C4-2B (cell line): ENCODE measurements around the gene SMIM23.

ENCODE experiments used
- H3K27ac ChIP-seq: fragments of 450-650 bp; 2 replicates; pipeline ENCODE4 v1.5.1; 2017
- CTCF ChIP-seq: fragments of 450-650 bp; conservative IDR thresholded peaks from 2 replicates; pipeline ENCODE4 v1.5.1; 2017; ENCODE audit warnings: mild to moderate bottlenecking
- ZFX ChIP-seq: fragments of 450-650 bp; IDR thresholded peaks from 2 replicates; pipeline ENCODE4 v1.6.1; 2017

SMIM23 gene

GRCh38 chr5:171759777-171760176, 25.8 kb upstream of the SMIM23 start:
- TF ChIP-seq ZFX (no peak), CTCF (no peak)
- H3K27ac ChIP-seq, result no peak overlapping the region

GRCh38 chr5:171762021-171762608, 23.5 kb upstream of the SMIM23 start:
- H3K27ac ChIP-seq, result no peak overlapping the region
- TF ChIP-seq CTCF (no peak), ZFX (no peak)

GRCh38 chr5:171762903-171763302, 22.7 kb upstream of the SMIM23 start:
- TF ChIP-seq ZFX (no peak), CTCF (no peak)
- no peak overlapping the region for H3K27ac ChIP-seq

- no peak overlapping the region for H3K27ac ChIP-seq
- TF ChIP-seq ZFX, result no peak
- no peak for TF ChIP-seq CTCF
Observed at GRCh38 chr5:171764265-171764664, 21.4 kb upstream of the SMIM23 start.

GRCh38 chr5:171766875-171767274, 18.7 kb upstream of the SMIM23 start:
- TF ChIP-seq CTCF (no peak), ZFX (no peak)
- no peak overlapping the region for H3K27ac ChIP-seq

GRCh38 chr5:171770153-171770552, 15.5 kb upstream of the SMIM23 start:
- no peak overlapping the region for H3K27ac ChIP-seq
- TF ChIP-seq ZFX (no peak), CTCF (no peak)

GRCh38 chr5:171771856-171772255, 13.8 kb upstream of the SMIM23 start:
- TF ChIP-seq CTCF (no peak), ZFX (no peak)
- H3K27ac ChIP-seq, result no peak overlapping the region
